Natural killer cell (primary cell): Measurements from ENCODE around the gene XRCC3. TPM values are rescaled to one million over a fixed set of nuclear protein-coding genes. Genes with fewer than 3 reads are reported as not detected.

Source experiments
- ATAC-seq, 3 donors: fragments of 150-1000 bp in 2 of 3; fragments of 200-7000 bp in 1 of 3; cut with Tn5 transposase; 1 replicate in 1 of 3; 2 replicates in 2 of 3; pipeline ENCODE4 v1.10.0; 2021; ENCODE audit warnings: mild to moderate bottlenecking in 2 of 3, moderate library complexity in 2 of 3
- DNase-seq, 2 donors: peaks; one replicate each; pipeline versions ENCODE4 v3.0.0 to v3.0.0-alpha.2; 2013 to 2021; ENCODE audit warnings: mixed read lengths in 1 of 2
- H3K27ac ChIP-seq: one replicate; pipeline ENCODE4 v1.5.1; 2013; ENCODE audit warnings: mild to moderate bottlenecking, low read length
- H3K27me3 ChIP-seq: one replicate; pipeline ENCODE4 v1.6.1; 2013; ENCODE audit warnings: low read length; ENCODE audit not compliant: control insufficient read depth, insufficient read depth
- H3K36me3 ChIP-seq: one replicate; pipeline ENCODE4 v1.6.1; 2013; ENCODE audit warnings: low read length; ENCODE audit not compliant: control insufficient read depth, insufficient read depth
- H3K4me1 ChIP-seq: one replicate; pipeline ENCODE4 v1.6.1; 2013; ENCODE audit warnings: low read length; ENCODE audit not compliant: control insufficient read depth, insufficient read depth
- H3K4me3 ChIP-seq: one replicate; pipeline ENCODE4 v1.5.1; 2013; ENCODE audit warnings: low read length
- H3K9me3 ChIP-seq: one replicate; pipeline ENCODE4 v1.6.1; 2013; ENCODE audit warnings: low read length; ENCODE audit not compliant: control insufficient read depth, insufficient read depth
- H3K27ac Mint-ChIP-seq, 2 donors: one replicate each; pipeline ENCODE4 v1.8.0; 2022; ENCODE audit warnings: mild to moderate bottlenecking in 2 of 2, mixed read lengths in 2 of 2, moderate library complexity in 1 of 2
- H3K27me3 Mint-ChIP-seq, 2 donors: one replicate each; pipeline ENCODE4 v1.8.0; 2022; ENCODE audit warnings: low read depth in 2 of 2, mixed read lengths in 2 of 2
- H3K36me3 Mint-ChIP-seq: one replicate; pipeline ENCODE4 v1.8.0; 2022; ENCODE audit warnings: mixed read lengths
- H3K4me1 Mint-ChIP-seq, 2 donors: one replicate each; pipeline ENCODE4 v1.8.0; 2022; ENCODE audit warnings: mixed read lengths in 2 of 2
- H3K4me3 Mint-ChIP-seq: one replicate; pipeline ENCODE4 v1.8.0; 2022; ENCODE audit warnings: mild to moderate bottlenecking, moderate library complexity, mixed read lengths
- H3K9me3 Mint-ChIP-seq, 2 donors: one replicate each; pipeline ENCODE4 v1.8.0; 2022; ENCODE audit warnings: mixed read lengths in 2 of 2
- CTCF ChIP-seq: fragments of 200-600 bp; IDR thresholded peaks from one replicate; pipeline ENCODE4 v1.8.0; 2022; ENCODE audit warnings: antibody characterized with exemption
- WGBS: methylation state at CpG from one replicate; pipeline ENCODE4 v1.1.7; 2013; ENCODE audit warnings: missing lambda C conversion rate; ENCODE audit not compliant: insufficient coverage; 5-methylcytosine and 5-hydroxymethylcytosine counted together
- intact Hi-C: fragments of 100-400 bp; cut with micrococcal nuclease; formaldehyde crosslinking; loops from one replicate; pipeline ENCODE4 v1.14.2; 2022
- total RNA-seq, 4 donors: library from RNA; stranded (reverse); fragments of 120-200 nt in 1 of 4; gene quantifications; one replicate each; pipeline versions ENCODE4 v1.2.3 to v1.2.4, GENCODE V29; 2013 to 2022

XRCC3 gene
- total RNA-seq, 3 donors from 2014 or later (not counting 1 experiment from before 2014, with no cell fraction given), result 11.6 to 12.8 (median 12.7) TPM

- Mint-ChIP-seq H3K36me3 (no peaks in the 10 kb centered on the region), H3K27me3 (no peaks in the 10 kb centered on the region), H3K27ac (no peak overlapping the region), H3K4me3 (no peak overlapping the region), H3K9me3 (no peaks in the 10 kb centered on the region), H3K4me1 (no peaks in the 10 kb centered on the region)
- Histone ChIP-seq H3K9me3 (no peaks in the 10 kb centered on the region), H3K4me1 (no peaks in the 10 kb centered on the region), H3K36me3 (peaks cover 12% of the 10 kb centered on the region), H3K27ac (no peak overlapping the region), H3K4me3 (no peak overlapping the region), H3K27me3 (no peaks in the 10 kb centered on the region)
- intact Hi-C loops, result no loop called here
- ATAC-seq (no peak), DNase-seq (no peak)
- WGBS, result 94% methylated on average over 53 of the region's 53 CpGs
- TF ChIP-seq CTCF, result no peak
These were observed 12.2 kb upstream of the XRCC3 start for GRCh38 chr14:103727313-103727980.

DNA sequence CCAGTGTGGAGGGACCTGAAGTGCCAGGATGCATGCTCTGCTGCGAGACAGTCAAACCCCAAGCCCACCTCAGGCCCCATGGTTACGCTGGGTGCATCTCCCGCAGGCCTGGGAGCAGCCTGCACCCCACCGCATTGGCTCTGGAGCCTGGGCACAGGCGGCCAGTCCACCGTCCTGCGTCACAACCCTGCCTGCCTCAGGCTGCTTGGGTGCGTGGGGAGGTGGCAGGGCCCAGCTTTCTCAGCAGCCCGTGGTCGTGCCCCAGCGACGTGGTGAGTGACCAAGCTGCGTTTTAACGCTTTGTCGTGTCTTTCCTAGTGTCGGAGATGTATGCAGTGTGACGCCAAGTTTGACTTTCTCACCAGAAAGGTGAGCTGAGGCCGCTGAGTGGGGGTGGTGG lies 11.2 kb upstream of the XRCC3 start:
- Histone ChIP-seq H3K4me3 (no peak overlapping the region), H3K27me3 (no peaks in the 10 kb centered on the region), H3K36me3 (peaks cover 12% of the 10 kb centered on the region), H3K4me1 (no peaks in the 10 kb centered on the region), H3K27ac (no peak overlapping the region), H3K9me3 (no peaks in the 10 kb centered on the region)
- no peaks in the 10 kb centered on the region for H3K9me3 Mint-ChIP-seq
- intact Hi-C loops, result no loop called here
- H3K36me3 Mint-ChIP-seq, result no peaks in the 10 kb centered on the region
- H3K4me1 Mint-ChIP-seq, result no peaks in the 10 kb centered on the region
- WGBS, result 90% methylated on average over 18 of the region's 18 CpGs
- no peak overlapping the region for H3K4me3 Mint-ChIP-seq
- TF ChIP-seq CTCF, result no peak
- H3K27me3 Mint-ChIP-seq, result no peaks in the 10 kb centered on the region
- ATAC-seq (no peak), DNase-seq (no peak)
- H3K27ac Mint-ChIP-seq, result no peak overlapping the region

DNA sequence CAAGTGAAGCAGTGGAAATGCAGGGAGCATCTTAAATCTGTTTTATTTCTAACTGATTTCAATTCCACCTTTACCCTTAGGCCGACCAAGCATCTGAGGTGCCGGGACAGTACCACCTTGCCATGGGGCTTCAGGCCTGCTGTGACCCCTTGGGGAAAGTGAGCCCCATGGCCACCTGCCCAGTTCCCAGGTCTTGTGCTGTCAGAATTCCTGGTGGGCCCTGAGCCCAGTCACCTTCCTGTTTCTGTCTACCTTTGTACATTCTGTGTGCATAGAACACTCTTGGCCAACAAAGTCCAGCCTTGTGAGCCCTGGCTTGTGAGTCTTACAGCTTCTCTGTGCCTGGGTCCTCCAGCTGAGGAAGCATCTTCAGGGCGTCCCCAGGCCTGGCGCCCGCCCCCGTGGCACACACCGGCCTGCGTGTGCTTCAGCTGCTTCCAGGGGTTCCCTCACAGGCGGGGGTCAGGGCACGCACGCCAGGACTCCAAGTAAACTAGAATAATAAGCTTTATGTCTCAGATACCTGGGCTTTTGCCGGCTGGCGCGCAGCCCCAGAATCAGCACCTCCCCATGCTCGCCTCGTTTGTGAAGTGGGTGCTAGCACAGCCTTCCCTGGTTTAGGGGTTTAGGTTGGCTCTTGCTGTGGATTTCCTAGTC lies 10.6 kb upstream of the XRCC3 start:
- H3K36me3 Mint-ChIP-seq, result no peaks in the 10 kb centered on the region
- no peak overlapping the region for H3K4me3 Mint-ChIP-seq
- DNase-seq (no peak), ATAC-seq (no peak)
- H3K9me3 Mint-ChIP-seq, result no peaks in the 10 kb centered on the region
- no peak overlapping the region for H3K27ac Mint-ChIP-seq
- no peaks in the 10 kb centered on the region for H3K9me3 ChIP-seq
- no peaks in the 10 kb centered on the region for H3K27me3 ChIP-seq
- H3K4me3 ChIP-seq, result no peak overlapping the region
- H3K27ac ChIP-seq, result no peak overlapping the region
- no peaks in the 10 kb centered on the region for H3K27me3 Mint-ChIP-seq
- no peaks in the 10 kb centered on the region for H3K4me1 ChIP-seq
- intact Hi-C loops, result no loop called here
- H3K4me1 Mint-ChIP-seq, result no peaks in the 10 kb centered on the region
- H3K36me3 ChIP-seq, result peaks cover 12% of the 10 kb centered on the region
- no peak for TF ChIP-seq CTCF
- WGBS, result 96% methylated on average over 16 of the region's 16 CpGs
